Stimulated activated CD4-positive, alpha-beta T cell treated with anti-CD3 and anti-CD28 coated beads, Interleukin-12 subunit alpha, Interleukin-12 subunit beta, amount 100 ng/mL, for 4 hours (primary cell): Measurements from ENCODE around the gene RBMS3.

Experiments
- DNase-seq: peaks from one replicate; pipeline ENCODE4 v3.0.0-alpha.2; 2020

RBMS3 gene

DNA sequence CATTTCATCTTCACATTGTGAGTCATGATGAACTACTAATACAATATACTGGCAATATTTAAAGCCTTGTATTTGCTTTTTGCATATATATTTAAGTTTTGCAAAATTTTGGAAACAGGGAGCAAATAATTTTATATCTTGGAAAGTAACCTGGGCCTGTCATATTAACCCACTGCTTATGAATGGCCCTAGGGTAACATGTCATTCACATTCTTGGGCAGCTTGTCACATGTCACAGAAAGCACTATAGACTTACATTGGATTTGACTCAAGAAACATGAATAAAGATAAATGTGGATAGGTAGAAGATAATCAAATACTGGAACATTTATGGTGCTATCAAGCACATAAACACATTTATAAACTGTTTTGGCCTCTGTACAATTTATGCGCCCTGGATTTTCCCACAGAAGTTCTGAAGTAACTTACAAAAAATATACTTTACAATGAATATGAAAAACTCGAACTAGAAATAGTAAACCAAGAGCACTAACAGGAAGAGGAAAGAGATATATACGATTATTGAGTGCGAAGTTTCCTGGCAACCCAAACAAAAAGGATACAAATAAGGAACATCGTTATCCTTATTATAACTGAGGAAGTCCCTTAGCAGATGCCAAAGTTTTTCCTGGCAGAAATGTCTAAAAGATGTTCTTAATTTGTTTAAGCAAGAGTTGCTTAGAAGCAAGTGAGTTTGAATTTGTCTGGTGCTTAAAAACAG, 257.2 kb downstream of the RBMS3 start:
- no peak for DNase-seq

DNA sequence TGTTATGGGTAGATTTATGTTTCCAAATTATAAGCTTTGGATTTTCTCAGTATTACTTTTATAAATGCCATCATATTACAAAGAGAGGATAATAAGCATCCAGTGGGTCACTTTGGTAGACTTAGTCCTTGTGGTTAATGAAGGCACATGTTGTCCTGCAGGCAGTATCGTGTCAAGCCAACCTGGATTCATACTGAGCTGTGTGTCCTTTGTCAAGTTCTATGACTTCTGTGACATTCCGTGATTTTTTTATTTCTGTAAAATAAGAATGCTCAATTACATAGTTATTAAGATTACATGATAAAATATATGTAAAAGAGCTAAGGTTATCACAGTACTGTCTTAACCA, 257.7 kb downstream of the RBMS3 start:
- DNase-seq = no peak

DNA sequence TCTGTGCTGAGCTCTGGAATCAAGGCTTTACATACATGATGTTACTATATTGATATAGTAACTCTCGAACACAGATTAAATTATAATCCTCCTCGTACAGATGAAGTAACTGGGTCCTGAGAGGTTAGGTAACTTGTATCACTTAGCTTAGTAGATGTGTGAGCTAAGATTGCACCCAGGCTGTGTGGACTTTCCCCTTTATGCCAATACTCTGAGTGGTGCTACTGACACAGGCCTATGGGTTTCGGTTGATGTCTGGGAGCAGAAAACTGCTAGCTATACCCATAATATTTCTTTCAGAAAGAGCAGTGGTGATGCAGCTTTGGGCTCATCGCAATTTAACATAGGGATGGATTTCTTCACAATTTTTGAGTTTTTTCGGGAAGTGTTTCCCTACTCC, 259.7 kb downstream of the RBMS3 start:
- no peak for DNase-seq

- DNase-seq = no peak
These were observed 264.0 kb downstream of the RBMS3 start for GRCh38 chr3:29544701-29545363.

- DNase-seq = no peak
These were observed 264.7 kb downstream of the RBMS3 start for GRCh38 chr3:29545615-29546014.

DNA sequence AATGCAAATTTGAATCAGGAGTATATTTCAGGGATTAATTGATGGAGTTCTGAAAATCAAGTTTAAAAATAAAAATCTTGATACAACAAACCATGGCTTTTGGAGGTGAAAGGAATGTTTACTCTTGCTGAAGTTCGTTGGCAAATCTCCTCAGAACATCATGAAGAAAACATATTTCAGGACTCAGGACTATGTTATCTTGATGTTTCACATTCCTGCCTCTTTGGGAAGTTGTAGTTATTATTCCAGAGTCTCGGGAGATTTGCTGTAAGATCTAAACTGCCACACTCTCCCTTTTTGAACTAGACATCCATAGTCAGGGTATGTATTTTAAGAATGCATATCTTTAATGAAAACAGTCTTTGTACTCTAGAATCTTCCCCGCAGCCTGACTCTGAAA, 271.2 kb downstream of the RBMS3 start:
- no peak for DNase-seq

DNA sequence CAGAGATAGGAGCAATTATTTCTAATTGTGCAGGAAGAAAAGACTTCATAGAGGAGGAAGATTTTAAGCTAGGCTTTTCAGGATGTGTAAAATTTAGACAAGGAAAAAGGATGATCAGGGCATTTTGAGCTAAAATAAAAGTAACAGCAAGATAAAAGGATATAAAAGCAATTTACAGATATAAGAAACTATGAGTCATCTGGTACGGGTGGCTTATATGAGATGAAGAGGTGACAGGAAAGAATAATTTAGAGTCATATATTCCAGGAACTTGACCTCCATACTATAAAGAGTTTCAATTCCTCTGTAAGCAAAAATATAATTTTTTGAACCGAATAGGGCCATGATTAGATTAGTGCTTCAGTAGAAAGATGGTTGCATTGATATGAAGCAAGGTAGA, 273.7 kb downstream of the RBMS3 start:
- DNase-seq = no peak

DNA sequence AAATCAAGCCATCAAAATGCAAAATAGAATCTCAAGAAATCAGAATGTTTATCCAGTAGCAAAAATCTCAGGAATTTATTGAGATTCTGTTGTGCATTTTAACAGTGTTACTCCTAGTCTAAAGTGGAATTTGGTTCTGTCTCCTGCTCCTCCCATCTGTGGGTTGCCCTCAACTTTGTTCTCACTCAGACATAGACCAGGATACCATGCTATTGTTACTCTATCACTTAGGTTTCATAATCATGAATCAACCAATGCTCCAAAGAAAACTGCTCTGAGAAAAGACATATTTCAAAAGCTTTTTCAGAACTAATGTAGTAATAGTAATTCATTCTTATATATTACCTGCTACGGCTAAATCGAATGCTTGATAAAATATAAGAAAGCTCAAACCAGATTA, 274.7 kb downstream of the RBMS3 start:
- no peak for DNase-seq

DNA sequence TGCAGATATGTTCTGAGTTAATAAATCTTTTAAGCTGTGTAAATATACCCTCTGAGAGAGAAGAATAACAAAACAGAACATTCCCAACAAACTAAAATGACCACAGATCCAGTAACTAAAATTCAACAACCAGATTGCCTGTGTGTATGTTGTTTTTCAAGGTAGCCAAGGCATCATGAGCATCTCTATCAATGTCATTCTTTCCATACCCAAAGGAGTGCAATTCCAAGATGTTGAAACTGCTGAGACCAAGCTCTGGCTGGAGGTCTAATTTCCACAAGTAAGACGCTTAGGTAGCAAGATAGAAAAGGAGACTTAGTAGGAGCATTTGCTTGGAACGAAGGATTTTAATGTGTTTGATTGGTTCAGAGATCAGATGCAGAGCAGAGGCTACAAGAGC, 276.3 kb downstream of the RBMS3 start:
- no peak for DNase-seq

GRCh38 chr3:29557825-29558224, 277.0 kb downstream of the RBMS3 start:
- no peak for DNase-seq

GRCh38 chr3:29559741-29560465, 279.0 kb downstream of the RBMS3 start:
- no peak for DNase-seq

- no peak for DNase-seq
These were observed 280.8 kb downstream of the RBMS3 start for GRCh38 chr3:29561651-29562149.

DNA sequence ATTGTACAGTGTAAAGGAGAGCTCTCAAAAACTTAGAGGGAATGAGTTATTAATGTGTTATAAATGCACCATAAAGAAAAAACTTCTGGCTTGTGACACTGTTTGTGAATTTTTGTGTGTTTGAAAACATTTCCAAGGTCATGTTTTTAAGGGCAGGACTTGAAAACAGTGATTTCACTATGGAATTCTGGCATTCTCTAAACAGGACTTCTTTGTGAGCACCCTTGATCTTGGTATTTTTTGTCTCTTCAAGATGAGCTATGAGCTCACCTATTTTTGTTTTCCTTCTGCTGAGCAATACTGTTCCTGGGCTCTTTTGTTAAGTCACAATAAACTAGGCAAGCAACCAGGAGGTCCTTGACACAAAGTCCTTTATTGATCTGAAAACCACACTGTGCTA, 284.4 kb downstream of the RBMS3 start:
- no peak for DNase-seq

GRCh38 chr3:29567501-29567900, 286.6 kb downstream of the RBMS3 start:
- no peak for DNase-seq

GRCh38 chr3:29568355-29568754, 287.5 kb downstream of the RBMS3 start:
- no peak for DNase-seq

DNA sequence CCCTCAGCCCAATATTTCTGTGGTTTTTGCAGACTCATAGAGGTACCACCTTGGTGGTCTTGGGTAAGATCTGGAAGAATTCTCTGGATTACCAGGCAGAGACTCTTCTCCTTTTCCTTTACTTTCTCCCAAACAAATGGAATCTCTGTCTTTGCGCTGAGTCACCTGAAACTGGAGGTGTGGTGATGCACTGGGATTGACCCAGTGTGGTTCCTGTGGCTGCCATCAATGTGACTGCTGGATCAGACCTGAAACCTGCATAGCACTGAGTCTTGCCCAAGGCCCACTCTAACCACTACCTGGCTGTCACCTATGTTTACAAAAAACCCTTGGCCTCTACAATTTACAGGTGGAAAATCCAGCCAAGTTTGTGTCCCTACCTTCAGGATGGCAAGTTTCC, 295.3 kb downstream of the RBMS3 start:
- no peak for DNase-seq

DNA sequence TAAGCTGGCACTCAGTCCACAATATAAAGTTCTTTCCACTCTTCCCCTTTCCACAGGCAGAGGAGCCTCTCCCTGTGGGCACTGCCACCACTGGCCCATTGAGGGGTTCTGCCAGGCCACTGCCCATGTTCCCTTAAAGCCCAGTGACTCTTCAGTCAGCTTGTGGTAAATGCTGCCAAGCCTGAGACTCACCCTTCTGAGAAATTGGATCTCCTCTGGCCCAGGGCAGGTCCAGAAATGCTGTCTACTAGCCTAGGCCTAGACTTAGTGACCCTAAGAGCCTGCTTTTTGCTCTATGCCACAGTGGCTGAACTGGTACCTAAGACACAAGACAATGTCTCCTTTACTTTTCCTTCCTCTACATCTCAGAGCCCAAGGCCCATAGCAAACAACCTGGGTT, 295.8 kb downstream of the RBMS3 start:
- no peak for DNase-seq

- no peak for DNase-seq
These were observed 296.4 kb downstream of the RBMS3 start for GRCh38 chr3:29577250-29577649.

- DNase-seq = no peak
These were observed 300.4 kb downstream of the RBMS3 start for GRCh38 chr3:29581311-29581710.

- DNase-seq = no peak
These were observed 301.4 kb downstream of the RBMS3 start for GRCh38 chr3:29582273-29582672.

DNA sequence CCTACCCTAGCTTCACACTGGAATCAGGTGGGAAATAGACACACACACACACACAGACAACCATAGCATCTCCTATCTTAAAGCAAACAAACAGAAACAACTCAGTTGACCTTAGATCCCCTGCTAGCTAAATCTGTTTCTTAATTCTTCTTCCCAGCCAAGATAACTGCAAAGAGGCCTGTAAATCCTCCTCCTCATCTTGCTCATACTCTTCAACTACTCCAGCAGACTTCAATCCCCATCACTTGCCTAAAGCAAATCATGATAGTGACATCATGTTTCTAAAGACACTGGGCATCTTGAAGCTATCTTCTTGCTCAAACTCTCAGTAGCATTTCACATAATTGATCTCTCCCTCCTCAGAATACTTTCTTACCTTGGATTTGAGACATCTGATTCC, 303.0 kb downstream of the RBMS3 start:
- DNase-seq = no peak

- no peak for DNase-seq
These were observed 304.5 kb downstream of the RBMS3 start for GRCh38 chr3:29585368-29585767.

- DNase-seq = no peak
These were observed 306.5 kb downstream of the RBMS3 start for GRCh38 chr3:29587340-29587739.

GRCh38 chr3:29590012-29590411, 309.1 kb downstream of the RBMS3 start:
- no peak for DNase-seq
